ENCODE results near the gene REM2. TPM values are rescaled to one million over a fixed set of nuclear protein-coding genes. Genes with fewer than 3 reads are reported as not detected.

REM2 gene
- total RNA-seq, 1 experiment from 2014 or later, result 1.2 TPM

- no peak overlapping the region for H3K4me3 Mint-ChIP-seq
- no peak overlapping the region for H2BK12ac ChIP-seq (ENCODE audit: insufficient read length, low read depth, low read length)
These were observed 42.5 kb downstream of the REM2 start for GRCh38 chr14:22925513-22925912.

More at GRCh38 chr14:22925513-22925912, 42.5 kb downstream of the REM2 start:
- H2BK20ac ChIP-seq (ENCODE audit: low read depth, low read length, poor library complexity, severe bottlenecking), result no peak overlapping the region
- no peak overlapping the region for H4K91ac ChIP-seq (ENCODE audit: insufficient read length, low read depth, low read length)
- peaks cover 3% of the 10 kb centered on the region for H3K4me1 ChIP-seq (ENCODE audit: insufficient read depth, low read length)
- H3K27me3 Mint-ChIP-seq (ENCODE audit: low read depth), result no peaks in the 10 kb centered on the region
- H4K20me1 ChIP-seq (ENCODE audit: control insufficient read depth, insufficient read depth, insufficient read length), result no peaks in the 10 kb centered on the region
- H3K9me3 ChIP-seq (ENCODE audit: control insufficient read depth, low read depth, low read length), result no peaks in the 10 kb centered on the region
- no peak overlapping the region for H2AFZ ChIP-seq (ENCODE audit: low read length)
- H3K9me3 Mint-ChIP-seq, result no peaks in the 10 kb centered on the region
- no CpG with 5 or more reads among the region's 8 CpGs for WGBS (ENCODE audit: extremely low coverage, insufficient read length, low lambda C conversion rate)
- no peak overlapping the region for H3K18ac ChIP-seq (ENCODE audit: insufficient read length, low read depth, low read length)
- no peak overlapping the region for H4K8ac ChIP-seq (replicated peaks; ENCODE audit: insufficient read length, low read depth, low read length)
- peaks cover 6 to 11% of the 10 kb centered on the region in 2 experiments for H3K4me1 Mint-ChIP-seq
- no peak overlapping the region for H3K4me2 ChIP-seq (ENCODE audit: insufficient read depth, insufficient read length, low read length)
- no peaks in the 10 kb centered on the region for H3K27me3 ChIP-seq (ENCODE audit: insufficient read depth, low read length)
- H3K79me2 ChIP-seq (ENCODE audit: insufficient read depth, low read length), result peaks cover 5% of the 10 kb centered on the region
- no peak overlapping the region for H2BK15ac ChIP-seq (ENCODE audit: low read depth, low read length)
- no peaks in the 10 kb centered on the region for H3K79me1 ChIP-seq (ENCODE audit: insufficient read depth, low read depth, low read length, poor library complexity, severe bottlenecking)
- DNase-seq, result no peak
- H3K27ac Mint-ChIP-seq, result no peak overlapping the region
- H3K36me3 Mint-ChIP-seq (ENCODE audit: insufficient read depth in 1 of 3, low read depth in 3 of 3), result peaks cover 53 to 66% (median 66%) of the 10 kb centered on the region in 3 experiments
- H3K27ac ChIP-seq (ENCODE audit: insufficient read length, low read depth, low read length), result no peak overlapping the region
- H3K4ac ChIP-seq (ENCODE audit: low read depth, low read length), result no peak overlapping the region
- no peak overlapping the region for H2BK5ac ChIP-seq (ENCODE audit: insufficient read length, low read length)
- no peak overlapping the region for H3K9ac ChIP-seq (ENCODE audit: extremely low read depth, insufficient read length, low read length)
- no peak overlapping the region for H2AK5ac ChIP-seq (ENCODE audit: insufficient read length, low read length)
- H4K5ac ChIP-seq (ENCODE audit: insufficient read length, low read depth, low read length), result no peak overlapping the region
- peaks cover 12% of the 10 kb centered on the region for H3K23me2 ChIP-seq (ENCODE audit: insufficient read length, low read depth, low read length, poor library complexity, severe bottlenecking)
- H3K23ac ChIP-seq (ENCODE audit: insufficient read length, low read depth, low read length), result no peak overlapping the region
- H3K14ac ChIP-seq (ENCODE audit: insufficient read depth, low read length), result no peak overlapping the region
- H3K56ac ChIP-seq (ENCODE audit: insufficient read length, low read depth, low read length), result no peak overlapping the region
- H3T11ph ChIP-seq (ENCODE audit: low read length), result no peak overlapping the region
- H2BK120ac ChIP-seq (ENCODE audit: low read depth, low read length, poor library complexity, severe bottlenecking), result no peak overlapping the region
- TF ChIP-seq, protein P1, sequence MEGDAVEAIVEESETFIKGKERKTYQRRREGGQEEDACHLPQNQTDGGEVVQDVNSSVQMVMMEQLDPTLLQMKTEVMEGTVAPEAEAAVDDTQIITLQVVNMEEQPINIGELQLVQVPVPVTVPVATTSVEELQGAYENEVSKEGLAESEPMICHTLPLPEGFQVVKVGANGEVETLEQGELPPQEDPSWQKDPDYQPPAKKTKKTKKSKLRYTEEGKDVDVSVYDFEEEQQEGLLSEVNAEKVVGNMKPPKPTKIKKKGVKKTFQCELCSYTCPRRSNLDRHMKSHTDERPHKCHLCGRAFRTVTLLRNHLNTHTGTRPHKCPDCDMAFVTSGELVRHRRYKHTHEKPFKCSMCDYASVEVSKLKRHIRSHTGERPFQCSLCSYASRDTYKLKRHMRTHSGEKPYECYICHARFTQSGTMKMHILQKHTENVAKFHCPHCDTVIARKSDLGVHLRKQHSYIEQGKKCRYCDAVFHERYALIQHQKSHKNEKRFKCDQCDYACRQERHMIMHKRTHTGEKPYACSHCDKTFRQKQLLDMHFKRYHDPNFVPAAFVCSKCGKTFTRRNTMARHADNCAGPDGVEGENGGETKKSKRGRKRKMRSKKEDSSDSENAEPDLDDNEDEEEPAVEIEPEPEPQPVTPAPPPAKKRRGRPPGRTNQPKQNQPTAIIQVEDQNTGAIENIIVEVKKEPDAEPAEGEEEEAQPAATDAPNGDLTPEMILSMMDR (conservative IDR thresholded peaks at IDR 0.05), result no peak
